ENCODE measurements around the gene NEK11. TPM values are rescaled to one million over a fixed set of nuclear protein-coding genes. Genes with fewer than 3 reads are reported as not detected.

NEK11 gene
- total RNA-seq, 6 experiments from 2014 or later = 2.5 to 4.0 (median 3.1) TPM

- no peaks in the 10 kb centered on the region for H3K27me3 Mint-ChIP-seq (ENCODE audit: insufficient read depth)
- TF ChIP-seq, protein P1, sequence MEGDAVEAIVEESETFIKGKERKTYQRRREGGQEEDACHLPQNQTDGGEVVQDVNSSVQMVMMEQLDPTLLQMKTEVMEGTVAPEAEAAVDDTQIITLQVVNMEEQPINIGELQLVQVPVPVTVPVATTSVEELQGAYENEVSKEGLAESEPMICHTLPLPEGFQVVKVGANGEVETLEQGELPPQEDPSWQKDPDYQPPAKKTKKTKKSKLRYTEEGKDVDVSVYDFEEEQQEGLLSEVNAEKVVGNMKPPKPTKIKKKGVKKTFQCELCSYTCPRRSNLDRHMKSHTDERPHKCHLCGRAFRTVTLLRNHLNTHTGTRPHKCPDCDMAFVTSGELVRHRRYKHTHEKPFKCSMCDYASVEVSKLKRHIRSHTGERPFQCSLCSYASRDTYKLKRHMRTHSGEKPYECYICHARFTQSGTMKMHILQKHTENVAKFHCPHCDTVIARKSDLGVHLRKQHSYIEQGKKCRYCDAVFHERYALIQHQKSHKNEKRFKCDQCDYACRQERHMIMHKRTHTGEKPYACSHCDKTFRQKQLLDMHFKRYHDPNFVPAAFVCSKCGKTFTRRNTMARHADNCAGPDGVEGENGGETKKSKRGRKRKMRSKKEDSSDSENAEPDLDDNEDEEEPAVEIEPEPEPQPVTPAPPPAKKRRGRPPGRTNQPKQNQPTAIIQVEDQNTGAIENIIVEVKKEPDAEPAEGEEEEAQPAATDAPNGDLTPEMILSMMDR (IDR thresholded peaks at IDR 0.05) = no peak
- H3K36me3 Mint-ChIP-seq (ENCODE audit: low read depth) = no peaks in the 10 kb centered on the region; the same call in 1 of the 2 replicates
- no peaks in the 10 kb centered on the region for H3K9me3 Mint-ChIP-seq
- no peak overlapping the region for H3K27ac Mint-ChIP-seq
- H3K4me1 Mint-ChIP-seq (ENCODE audit: low read depth) = peaks cover 6% of the 10 kb centered on the region; the same call in 1 of the 2 replicates
- peak; percentile 18 for DNase-seq
- H3K4me3 Mint-ChIP-seq = no peak overlapping the region
Measured at GRCh38 chr3:131091768-131092167, 65.1 kb downstream of the NEK11 start.

DNA sequence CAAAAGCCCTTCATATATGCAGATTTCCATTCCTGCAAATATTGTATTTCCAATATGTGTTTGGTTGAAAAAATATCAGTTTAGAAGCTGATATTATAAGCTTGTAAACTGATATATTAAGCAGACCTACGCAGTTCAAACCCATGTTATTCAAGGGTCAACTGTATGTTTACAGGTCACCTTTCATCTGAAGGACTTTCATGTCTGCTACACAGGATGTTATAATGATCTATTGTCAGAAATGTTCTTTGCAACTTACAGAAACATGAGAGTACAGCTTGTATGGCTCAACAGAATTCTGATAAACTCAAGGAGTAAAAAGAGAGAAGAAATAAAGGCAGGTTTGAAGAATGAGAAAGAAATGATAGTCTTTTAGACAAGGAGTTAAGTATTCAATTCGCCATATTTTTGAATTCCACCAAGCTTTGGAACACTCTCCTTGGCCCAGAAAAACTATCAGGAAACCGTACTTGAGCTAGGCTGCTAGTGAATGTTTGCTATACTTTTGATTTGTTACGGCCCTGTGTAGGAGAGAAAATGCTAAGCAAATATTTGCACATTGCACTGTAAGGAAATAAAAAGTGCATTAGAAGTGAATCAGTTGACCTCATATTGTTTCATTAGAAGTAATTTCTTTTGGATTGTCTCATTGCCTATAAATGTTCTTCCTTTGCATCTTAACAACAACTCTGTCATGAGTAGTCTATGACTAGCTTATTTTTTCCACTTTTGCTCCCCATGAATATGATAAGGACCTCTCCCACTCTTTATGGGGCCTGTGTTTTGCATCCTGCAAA, 81.2 kb downstream of the NEK11 start:
- TF ChIP-seq, protein P1 (IDR thresholded peaks at IDR 0.05) = no peak
- Mint-ChIP-seq H3K9me3 (no peaks in the 10 kb centered on the region), H3K4me3 (no peak overlapping the region), H3K36me3 (ENCODE audit: low read depth) (no peaks in the 10 kb centered on the region), H3K4me1 (ENCODE audit: low read depth) (peaks cover 31% of the 10 kb centered on the region), H3K27me3 (ENCODE audit: insufficient read depth) (no peaks in the 10 kb centered on the region), H3K27ac (peak overlapping the region; percentile 14; the same call in 1 of the 2 replicates)
- peak; percentile 30 for DNase-seq

DNA sequence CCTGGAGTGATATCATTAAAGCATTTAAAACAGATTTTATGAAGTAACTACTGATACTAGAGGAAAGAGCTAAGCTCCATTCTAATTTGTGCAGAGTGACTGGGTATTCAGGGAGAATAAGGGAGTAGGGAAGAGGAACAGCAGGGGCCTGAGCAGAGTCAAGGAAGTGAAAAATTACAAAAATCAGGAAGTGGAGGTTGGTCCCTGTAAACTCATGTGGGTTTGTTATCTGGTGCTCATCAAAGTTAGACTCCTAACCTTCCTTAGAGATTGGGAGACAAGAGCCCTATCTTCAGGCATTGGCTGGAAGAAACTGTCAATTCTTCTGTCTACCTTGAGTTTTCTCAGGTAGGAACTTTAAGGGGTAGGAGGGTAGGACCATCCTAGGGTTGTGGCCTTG, 82.5 kb downstream of the NEK11 start:
- TF ChIP-seq, protein P1 (IDR thresholded peaks at IDR 0.05) = no peak
- Mint-ChIP-seq H3K9me3 (no peaks in the 10 kb centered on the region), H3K27ac (peak overlapping the region; percentile 68; the same call in 1 of the 2 replicates), H3K27me3 (ENCODE audit: insufficient read depth) (no peaks in the 10 kb centered on the region), H3K4me1 (ENCODE audit: low read depth) (peaks cover 31% of the 10 kb centered on the region), H3K4me3 (no peak overlapping the region), H3K36me3 (ENCODE audit: low read depth) (no peaks in the 10 kb centered on the region)
- no peak for DNase-seq

- no peak overlapping the region; the same call in 1 of the 2 replicates for H3K4me3 Mint-ChIP-seq
- H3K9me3 Mint-ChIP-seq = no peaks in the 10 kb centered on the region
- H3K27ac Mint-ChIP-seq = peak overlapping the region; percentile 68; the same call in 1 of the 2 replicates
- peak; percentile 62 for DNase-seq
- H3K36me3 Mint-ChIP-seq (ENCODE audit: low read depth) = no peaks in the 10 kb centered on the region
- no peaks in the 10 kb centered on the region for H3K27me3 Mint-ChIP-seq (ENCODE audit: insufficient read depth)
- TF ChIP-seq, protein P1 (IDR thresholded peaks at IDR 0.05) = no peak
- H3K4me1 Mint-ChIP-seq (ENCODE audit: low read depth) = peaks cover 31% of the 10 kb centered on the region
Measured at GRCh38 chr3:131110087-131110486, 83.4 kb downstream of the NEK11 start.

- Mint-ChIP-seq H3K9me3 (peaks cover 17% of the 10 kb centered on the region; the same call in 1 of the 2 replicates), H3K36me3 (ENCODE audit: low read depth) (no peaks in the 10 kb centered on the region), H3K4me3 (no peak overlapping the region), H3K4me1 (ENCODE audit: low read depth) (peaks cover 15% of the 10 kb centered on the region), H3K27me3 (ENCODE audit: insufficient read depth) (no peaks in the 10 kb centered on the region; the same call in none of the 2 replicates), H3K27ac (no peak overlapping the region)
- DNase-seq = no peak
- TF ChIP-seq, protein P1 (IDR thresholded peaks at IDR 0.05) = no peak
Measured at GRCh38 chr3:131114256-131114655, 87.6 kb downstream of the NEK11 start.

Measured in HFFc6 (cell line).